Fibroblast of pulmonary artery (primary cell): Measurements from ENCODE around the gene SUCO.
"Not testable (repeated sequence)": the region's sequence is repeated elsewhere in the genome, so short reads cannot be mapped to it uniquely, and the experiment has no call there.

Source experiments
- DNase-seq: peaks from one replicate; pipeline ENCODE4 v3.0.0-alpha.2; 2010; ENCODE audit warnings: low read depth
- H3K4me3 ChIP-seq: replicated peaks from 2 replicates; pipeline ENCODE4 v1.5.1; 2011; ENCODE audit warnings: low read depth, mild to moderate bottlenecking, control low read depth, low read length, moderate library complexity
- CTCF ChIP-seq: IDR thresholded peaks from 2 replicates; pipeline ENCODE4 v1.5.1; 2011; ENCODE audit warnings: mild to moderate bottlenecking, control low read depth, low read length, inconsistent platforms; ENCODE audit errors: missing control alignments

SUCO gene

GRCh38 chr1:172609528-172609927 is 76.6 kb downstream of the SUCO start:
- no peak overlapping the region for H3K4me3 ChIP-seq
- DNase-seq, result peak; percentile 42
- peak; percentile 42 for TF ChIP-seq CTCF

- TF ChIP-seq CTCF, result no peak
- DNase-seq, result no peak
Observed at GRCh38 chr1:172612478-172612877, 79.5 kb downstream of the SUCO start.

GRCh38 chr1:172613294-172613693 is 80.3 kb downstream of the SUCO start:
- peak; percentile 28 for DNase-seq
- no peak overlapping the region for H3K4me3 ChIP-seq
- TF ChIP-seq CTCF, result no peak

More at GRCh38 chr1:172612478-172612877, 79.5 kb downstream of the SUCO start:
- H3K4me3 ChIP-seq, result no peak overlapping the region

- H3K4me3 ChIP-seq, result no peak overlapping the region
- TF ChIP-seq CTCF, result no peak
- DNase-seq, result no peak
Observed at GRCh38 chr1:172616195-172616594, 83.2 kb downstream of the SUCO start.

GRCh38 chr1:172616636-172617035 is 83.7 kb downstream of the SUCO start:
- no peak for DNase-seq
- no peak for TF ChIP-seq CTCF
- no peak overlapping the region for H3K4me3 ChIP-seq

GRCh38 chr1:172620603-172621002 is 87.7 kb downstream of the SUCO start:
- DNase-seq, result not testable (repeated sequence)

GRCh38 chr1:172622541-172622940 is 89.6 kb downstream of the SUCO start:
- no peak overlapping the region for H3K4me3 ChIP-seq
- no peak for TF ChIP-seq CTCF

More at GRCh38 chr1:172620603-172621002, 87.7 kb downstream of the SUCO start:
- H3K4me3 ChIP-seq, result not testable (repeated sequence)

More at GRCh38 chr1:172622541-172622940, 89.6 kb downstream of the SUCO start:
- no peak for DNase-seq
